HAP-1 (cell line): ENCODE data around the gene MYO3B.
"Not testable (repeated sequence)": the region's sequence is repeated elsewhere in the genome, so short reads cannot be mapped to it uniquely, and the experiment has no call there.

Experiments
- DNase-seq, 2 experiments: peaks; one replicate each; pipeline ENCODE4 v3.0.0-alpha.2; 2016 to 2020; ENCODE audit warnings: low spot score in 2 of 2
- H3K27me3 ChIP-seq: fragments of 250-450 bp; sonication (Bioruptor Pico); 2 replicates; pipeline ENCODE4 v1.5.1; 2020; ENCODE audit warnings: low read depth, mild to moderate bottlenecking, moderate library complexity
- H3K36me3 ChIP-seq: fragments of 250-450 bp; sonication (Bioruptor Pico); replicated peaks from 2 replicates; pipeline ENCODE4 v1.5.1; 2020; ENCODE audit warnings: mild to moderate bottlenecking
- H3K4me1 ChIP-seq: fragments of 250-450 bp; sonication (Bioruptor Pico); 2 replicates; pipeline ENCODE4 v1.5.1; 2020; ENCODE audit warnings: mild to moderate bottlenecking
- H3K4me3 ChIP-seq: fragments of 250-450 bp; sonication (Bioruptor Pico); 2 replicates; pipeline ENCODE4 v1.5.1; 2020; ENCODE audit warnings: mild to moderate bottlenecking, moderate library complexity
- H3K9me3 ChIP-seq: fragments of 250-450 bp; sonication (Bioruptor Pico); 2 replicates; pipeline ENCODE4 v1.5.1; 2020; ENCODE audit warnings: mild to moderate bottlenecking, moderate library complexity
- in situ Hi-C: fragments of 300-500 bp; cut with MboI; formaldehyde crosslinking; loops from 3 replicates; pipeline ENCODE4 v1.14.3; 2020; ENCODE audit warnings: low sequenced_read_pairs, inconsistent platforms, mixed read lengths

Gene MYO3B

DNA sequence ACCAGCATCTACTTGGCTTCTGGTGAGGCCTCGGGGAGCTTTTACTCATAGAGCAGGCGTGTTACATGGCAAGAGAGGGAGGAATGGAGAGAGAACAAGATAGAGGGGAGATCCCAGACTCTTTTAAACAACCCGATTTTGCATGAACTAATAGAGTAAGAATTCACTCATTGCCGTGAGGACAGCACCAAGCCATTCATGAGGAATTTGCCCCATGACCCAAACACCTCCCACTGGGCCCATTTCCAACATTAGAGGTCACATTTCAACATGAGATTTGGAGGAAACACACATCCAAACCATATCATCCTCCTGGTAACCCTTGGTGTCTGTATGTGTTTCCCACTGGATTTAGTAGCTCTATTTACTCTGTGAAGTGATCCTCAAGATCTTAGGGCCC lies 287.3 kb downstream of the MYO3B start:
- H3K4me1 ChIP-seq = no peaks in the 10 kb centered on the region
- H3K36me3 ChIP-seq = no peaks in the 10 kb centered on the region
- no peaks in the 10 kb centered on the region for H3K27me3 ChIP-seq
- no peak for DNase-seq
- no peak overlapping the region for H3K4me3 ChIP-seq
- in situ Hi-C loops = no loop called here
- H3K9me3 ChIP-seq = no peaks in the 10 kb centered on the region

DNA sequence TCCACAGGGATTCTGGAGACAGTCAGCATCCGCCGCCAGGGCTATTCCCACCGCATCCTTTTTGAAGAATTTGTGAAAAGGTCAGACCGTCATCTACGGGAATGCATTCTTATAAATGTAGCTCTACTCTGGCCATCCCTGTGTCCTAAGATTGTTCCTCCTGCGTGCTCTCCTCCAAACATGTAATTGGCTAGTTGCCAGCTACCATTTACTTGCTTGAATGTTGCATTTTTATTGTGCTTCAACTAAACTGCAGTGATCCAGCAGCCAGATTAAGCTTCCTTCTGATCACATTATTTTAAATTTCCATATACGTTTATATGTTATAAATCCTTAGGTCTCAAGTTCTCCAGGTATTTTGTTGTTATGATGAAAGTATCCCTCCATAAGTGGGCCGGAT lies 288.7 kb downstream of the MYO3B start:
- in situ Hi-C loops = no loop called here
- Histone ChIP-seq H3K36me3 (no peaks in the 10 kb centered on the region), H3K4me1 (no peaks in the 10 kb centered on the region), H3K9me3 (no peaks in the 10 kb centered on the region), H3K27me3 (no peaks in the 10 kb centered on the region), H3K4me3 (no peak overlapping the region)
- DNase-seq = no peak

DNA sequence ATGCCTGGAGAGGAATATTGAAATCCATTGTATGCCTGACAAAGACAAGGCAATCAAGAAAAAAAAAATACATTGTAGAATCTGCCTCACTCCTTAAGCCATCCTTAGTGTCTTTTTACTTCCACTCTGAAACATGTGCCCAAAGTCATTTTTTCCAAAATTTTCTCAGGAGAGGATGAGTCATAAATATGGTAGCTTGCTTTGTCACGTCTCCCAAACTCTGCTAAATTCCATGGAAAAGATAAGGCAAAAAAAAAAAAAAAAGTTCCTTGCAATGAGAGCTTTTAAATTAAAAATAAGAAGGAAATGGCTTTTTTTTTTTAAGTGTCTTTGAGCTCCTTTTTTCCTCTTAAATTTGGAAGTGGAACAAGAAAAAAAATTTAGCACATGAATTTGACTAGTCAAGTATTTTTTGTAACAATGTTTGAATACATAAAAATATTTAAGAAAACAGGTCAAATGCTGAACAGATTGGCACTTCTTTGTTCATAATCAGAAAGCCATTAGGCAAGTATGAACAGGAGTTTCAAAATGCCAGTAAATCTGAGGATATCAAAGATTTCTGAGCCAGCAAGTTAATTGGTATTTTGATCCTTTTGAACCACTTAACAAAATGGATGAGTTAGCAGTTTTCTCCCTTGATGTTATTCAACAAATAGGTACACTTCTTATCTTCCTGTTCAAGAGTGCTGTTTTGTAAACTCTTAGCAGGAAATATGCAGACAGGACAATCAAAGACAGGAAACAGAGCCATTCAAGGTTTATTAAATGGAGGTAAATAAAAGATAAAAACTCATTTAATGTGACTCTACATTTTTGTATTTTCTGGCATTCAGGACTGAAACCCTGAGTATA lies 289.8 kb downstream of the MYO3B start:
- no peaks in the 10 kb centered on the region for H3K9me3 ChIP-seq

DNA sequence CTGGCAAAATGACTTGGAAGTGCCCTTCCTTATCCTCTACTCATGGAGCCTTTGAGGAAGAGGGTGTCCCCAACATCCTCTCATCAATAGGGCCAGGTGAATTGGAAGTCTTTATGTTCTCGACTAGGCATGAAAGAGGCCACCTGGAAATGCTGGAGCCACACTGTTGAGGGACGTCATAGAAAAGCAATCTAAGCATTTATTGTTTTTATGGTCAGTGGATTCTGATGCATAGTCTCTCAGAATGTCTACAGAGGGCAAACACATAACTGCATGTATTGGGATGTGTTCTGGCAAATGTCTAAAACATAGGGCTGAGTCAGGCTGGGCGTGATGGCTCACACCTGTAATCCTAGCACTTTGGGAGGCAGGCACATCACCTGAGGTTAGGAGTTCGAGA lies 290.6 kb downstream of the MYO3B start:
- Histone ChIP-seq H3K27me3 (no peaks in the 10 kb centered on the region), H3K9me3 (no peaks in the 10 kb centered on the region), H3K4me1 (no peaks in the 10 kb centered on the region), H3K4me3 (no peak overlapping the region), H3K36me3 (no peaks in the 10 kb centered on the region)
- no peak for DNase-seq
- in situ Hi-C loops = no loop called here

More for the DNA sequence above, 289.8 kb downstream of the MYO3B start:
- in situ Hi-C loops = no loop called here
- no peaks in the 10 kb centered on the region for H3K27me3 ChIP-seq
- H3K4me3 ChIP-seq = no peak overlapping the region
- DNase-seq = no peak
- H3K36me3 ChIP-seq = no peaks in the 10 kb centered on the region
- H3K4me1 ChIP-seq = no peaks in the 10 kb centered on the region

DNA sequence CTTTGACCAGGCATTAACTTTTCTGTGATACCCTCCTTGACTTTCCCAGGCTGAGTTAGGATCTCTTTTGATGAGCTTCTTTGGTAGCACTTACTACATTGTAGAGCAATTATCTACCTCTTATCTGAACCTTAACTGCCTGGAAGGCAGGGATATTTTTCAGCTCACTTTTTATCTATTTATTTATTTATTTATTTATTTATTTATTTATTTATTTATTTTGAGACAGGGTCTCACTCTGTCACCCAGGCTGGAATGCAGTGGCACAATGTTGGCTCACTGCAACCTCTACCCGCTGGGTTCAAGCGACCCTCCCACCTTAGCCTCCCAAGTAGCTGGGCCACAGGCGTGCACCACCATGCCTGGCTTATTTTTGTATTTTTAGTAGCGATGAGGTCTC lies 294.6 kb downstream of the MYO3B start:
- H3K36me3 ChIP-seq, in situ Hi-C loops, H3K27me3 ChIP-seq, H3K4me1 ChIP-seq, H3K9me3 ChIP-seq, H3K4me3 ChIP-seq, DNase-seq: not testable (repeated sequence)

DNA sequence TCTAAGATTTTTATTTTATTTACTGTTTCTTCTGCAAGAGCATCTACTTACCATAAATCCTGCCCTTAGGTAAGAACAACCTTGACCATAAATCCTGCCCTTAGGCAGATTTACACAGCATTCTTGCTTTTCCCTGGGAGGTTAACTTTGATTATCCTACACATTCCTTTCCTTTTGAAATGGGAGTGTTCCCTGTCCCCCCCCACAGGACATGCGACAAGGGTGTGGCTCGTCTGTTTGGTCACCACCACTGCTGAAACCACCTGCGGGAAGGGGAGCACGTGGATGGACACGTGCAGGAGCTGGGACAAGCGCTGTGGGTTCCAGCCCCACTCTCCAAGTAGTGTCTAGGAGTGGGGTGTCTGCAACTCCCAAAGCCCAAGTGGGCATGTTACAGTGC lies 297.9 kb downstream of the MYO3B start:
- Histone ChIP-seq H3K9me3 (no peaks in the 10 kb centered on the region), H3K27me3 (no peaks in the 10 kb centered on the region), H3K4me3 (no peak overlapping the region), H3K4me1 (peaks cover 8% of the 10 kb centered on the region), H3K36me3 (no peaks in the 10 kb centered on the region)
- in situ Hi-C loops = no loop called here
- DNase-seq = peak; percentile 48 to 59

DNA sequence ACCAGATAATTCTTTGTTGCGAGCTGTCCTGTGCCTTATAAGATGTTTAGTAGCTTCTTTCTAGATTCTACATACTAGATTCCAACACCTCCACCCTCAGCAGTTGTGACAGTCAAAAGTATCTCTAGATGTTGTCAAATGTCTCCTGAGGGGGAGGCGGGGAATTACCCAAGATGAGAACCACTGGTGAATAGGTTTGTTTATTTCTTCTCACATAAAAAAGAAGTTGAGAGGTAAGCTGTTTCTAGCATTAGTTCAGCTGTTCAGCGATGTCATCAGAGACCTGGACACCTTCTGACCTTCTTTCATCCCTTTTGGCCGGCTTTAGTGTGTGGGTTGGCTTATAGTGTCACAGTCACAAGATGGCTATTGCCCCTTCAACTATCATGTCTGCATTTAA lies 299.7 kb downstream of the MYO3B start:
- Histone ChIP-seq H3K4me1 (peaks cover 8% of the 10 kb centered on the region), H3K27me3 (no peaks in the 10 kb centered on the region), H3K4me3 (no peak overlapping the region), H3K36me3 (no peaks in the 10 kb centered on the region), H3K9me3 (no peaks in the 10 kb centered on the region)
- DNase-seq = no peak
- in situ Hi-C loops = no loop called here

DNA sequence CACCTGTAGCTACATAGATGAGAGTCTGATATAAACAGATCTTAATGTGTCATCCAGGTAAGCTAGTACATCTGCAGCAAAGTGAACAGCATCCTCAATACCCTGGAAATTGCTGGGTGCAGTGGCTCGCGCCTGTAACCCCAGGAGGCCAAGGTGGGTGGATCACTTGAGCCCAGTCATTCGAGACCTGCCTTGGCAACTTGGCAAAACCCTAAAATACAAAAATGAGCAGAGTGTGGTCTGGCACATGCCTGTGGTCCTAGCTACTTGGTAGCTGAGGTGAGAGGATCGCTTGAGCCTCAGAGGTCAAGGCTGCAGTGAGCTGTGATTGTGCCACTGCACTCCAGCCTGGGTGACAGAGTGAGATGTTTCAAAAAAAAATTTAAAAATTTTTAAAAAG lies 303.3 kb downstream of the MYO3B start:
- Histone ChIP-seq H3K4me1 (peaks cover 1% of the 10 kb centered on the region), H3K4me3 (no peak overlapping the region), H3K36me3 (no peaks in the 10 kb centered on the region), H3K9me3 (no peaks in the 10 kb centered on the region), H3K27me3 (no peaks in the 10 kb centered on the region)
- no peak for DNase-seq
- in situ Hi-C loops = no loop called here

DNA sequence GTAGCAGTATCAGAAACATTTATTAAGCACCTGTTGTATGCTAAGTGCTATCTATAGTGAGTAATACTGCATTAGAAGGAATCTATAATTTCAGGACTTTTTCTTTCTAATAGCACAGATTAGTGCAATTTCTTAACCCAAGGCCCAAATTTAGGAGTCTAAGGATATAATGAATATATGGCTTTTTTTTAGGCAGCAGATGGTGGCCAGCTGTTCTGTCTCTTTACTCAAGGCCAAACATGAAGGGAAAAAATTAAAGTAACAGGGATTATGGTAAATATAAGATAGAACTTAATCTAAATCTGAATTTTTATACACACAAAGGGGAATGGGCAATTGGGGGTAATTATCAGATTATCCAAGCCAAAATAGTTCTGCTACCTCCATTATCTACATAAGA lies 306.6 kb downstream of the MYO3B start:
- Histone ChIP-seq H3K4me1 (no peaks in the 10 kb centered on the region), H3K36me3 (no peaks in the 10 kb centered on the region), H3K9me3 (no peaks in the 10 kb centered on the region), H3K27me3 (no peaks in the 10 kb centered on the region), H3K4me3 (no peak overlapping the region)
- in situ Hi-C loops = no loop called here
- DNase-seq = no peak

DNA sequence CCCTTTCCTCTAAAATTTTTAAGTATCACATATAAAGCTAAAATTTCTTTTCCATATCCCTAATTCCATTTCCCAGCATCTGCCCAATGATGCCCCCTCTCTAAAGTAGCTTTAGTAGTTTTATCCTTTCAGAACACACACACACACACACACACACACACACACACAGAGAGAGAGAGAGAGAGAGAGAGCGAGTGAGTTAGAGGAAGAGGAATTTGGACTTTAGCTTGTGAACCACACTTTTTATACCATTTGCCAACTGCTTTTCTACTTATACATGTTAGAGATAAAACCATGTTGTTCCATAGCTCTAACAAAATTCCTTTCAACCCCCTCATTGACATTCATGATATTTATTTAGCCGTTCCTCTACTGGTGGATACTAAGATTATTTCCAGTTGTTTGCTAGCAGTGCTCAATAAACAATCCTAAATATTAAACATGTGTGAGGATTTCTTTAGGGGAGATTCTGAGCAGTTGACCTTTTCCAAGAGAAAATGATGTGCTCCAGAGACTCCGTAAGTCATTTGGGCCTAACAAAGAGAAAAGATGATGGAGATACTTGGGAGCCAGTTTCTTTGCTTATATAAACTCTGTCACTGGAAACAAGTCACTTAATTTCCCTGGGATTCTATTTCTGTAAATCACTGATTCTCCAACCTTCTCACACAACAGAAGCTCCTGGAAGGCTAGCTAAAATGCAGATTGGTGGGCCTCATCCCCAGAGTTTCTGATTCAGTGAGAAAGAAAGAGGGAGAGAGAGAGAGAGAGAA lies 307.5 kb downstream of the MYO3B start:
- H3K4me1 ChIP-seq = no peaks in the 10 kb centered on the region
- no peaks in the 10 kb centered on the region for H3K27me3 ChIP-seq
- in situ Hi-C loops = no loop called here
- H3K9me3 ChIP-seq = no peaks in the 10 kb centered on the region
- H3K36me3 ChIP-seq = no peaks in the 10 kb centered on the region
- DNase-seq = no peak
- H3K4me3 ChIP-seq = no peak overlapping the region

DNA sequence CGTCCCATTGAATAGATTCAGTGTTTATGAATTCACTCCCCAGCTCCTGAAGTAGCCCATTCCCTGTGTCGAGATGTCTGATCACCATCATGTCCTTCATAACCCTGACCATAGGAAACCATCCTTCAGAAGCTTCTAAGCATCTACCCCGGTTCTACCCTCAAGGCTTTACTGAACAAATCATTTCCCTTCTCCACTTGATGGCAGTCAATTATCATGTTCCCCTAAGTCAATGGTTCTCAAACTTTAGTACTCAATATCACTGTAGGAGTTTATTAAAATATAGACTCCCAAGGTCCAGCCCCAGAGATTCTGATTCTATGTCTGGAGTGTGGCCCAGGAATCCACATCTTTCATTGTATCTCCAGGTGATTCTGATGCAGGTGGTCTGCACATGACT lies 308.8 kb downstream of the MYO3B start:
- in situ Hi-C loops = no loop called here
- DNase-seq = no peak

DNA sequence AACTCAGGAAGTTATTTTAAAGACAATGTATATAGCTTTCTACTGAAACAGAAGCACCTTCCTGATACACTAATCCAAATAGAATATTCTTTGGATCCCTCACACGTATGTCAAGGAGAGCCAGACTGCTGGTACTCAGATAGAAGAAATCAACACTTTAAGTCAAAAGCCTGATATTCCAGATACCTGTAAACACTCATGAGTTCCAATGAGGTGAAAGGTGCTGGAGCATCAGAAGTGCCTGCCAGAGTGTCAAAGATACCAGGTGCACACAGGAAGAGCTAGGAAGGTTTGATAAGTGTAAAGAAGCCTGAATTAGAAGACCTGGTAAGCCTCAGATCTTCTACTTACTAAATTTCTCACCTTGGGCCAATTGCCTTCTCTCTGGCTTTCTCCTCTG lies 310.9 kb downstream of the MYO3B start:
- H3K4me1 ChIP-seq = no peaks in the 10 kb centered on the region
- no peaks in the 10 kb centered on the region for H3K36me3 ChIP-seq
- H3K4me3 ChIP-seq = no peak overlapping the region
- DNase-seq = no peak
- in situ Hi-C loops = no loop called here
- H3K9me3 ChIP-seq = no peaks in the 10 kb centered on the region
- H3K27me3 ChIP-seq = 0 out of 2 replicates have a peak, but pooled peaks cover 3% of the 10 kb centered on the region

More for the DNA sequence above, 308.8 kb downstream of the MYO3B start:
- no peaks in the 10 kb centered on the region for H3K27me3 ChIP-seq
- no peaks in the 10 kb centered on the region for H3K36me3 ChIP-seq
- no peak overlapping the region for H3K4me3 ChIP-seq
- H3K4me1 ChIP-seq = no peaks in the 10 kb centered on the region
- H3K9me3 ChIP-seq = no peaks in the 10 kb centered on the region

DNA sequence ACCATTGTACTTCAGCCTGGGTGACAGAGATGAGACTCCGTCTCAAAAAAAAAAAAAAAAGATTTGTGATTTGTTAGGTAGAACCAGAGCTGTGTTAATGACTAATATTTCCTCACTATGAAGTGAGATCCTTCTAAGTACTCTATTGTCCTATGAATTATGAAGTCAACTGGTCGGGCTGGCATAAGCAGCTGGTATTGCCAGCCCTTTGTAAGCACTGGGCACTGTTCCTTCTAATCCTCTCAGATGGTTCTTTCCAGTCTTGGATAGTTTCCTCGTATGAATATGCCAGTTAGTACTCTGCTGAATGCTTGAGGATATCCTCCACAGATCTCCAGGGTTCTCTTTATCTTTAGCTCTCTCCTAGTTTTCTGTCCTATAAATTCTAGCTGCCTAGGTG lies 314.1 kb downstream of the MYO3B start:
- DNase-seq = no peak
- Histone ChIP-seq H3K4me3 (no peak overlapping the region), H3K36me3 (no peaks in the 10 kb centered on the region), H3K9me3 (no peaks in the 10 kb centered on the region), H3K27me3 (0 out of 2 replicates have a peak, but pooled peaks cover 3% of the 10 kb centered on the region), H3K4me1 (no peaks in the 10 kb centered on the region)
- in situ Hi-C loops = no loop called here

DNA sequence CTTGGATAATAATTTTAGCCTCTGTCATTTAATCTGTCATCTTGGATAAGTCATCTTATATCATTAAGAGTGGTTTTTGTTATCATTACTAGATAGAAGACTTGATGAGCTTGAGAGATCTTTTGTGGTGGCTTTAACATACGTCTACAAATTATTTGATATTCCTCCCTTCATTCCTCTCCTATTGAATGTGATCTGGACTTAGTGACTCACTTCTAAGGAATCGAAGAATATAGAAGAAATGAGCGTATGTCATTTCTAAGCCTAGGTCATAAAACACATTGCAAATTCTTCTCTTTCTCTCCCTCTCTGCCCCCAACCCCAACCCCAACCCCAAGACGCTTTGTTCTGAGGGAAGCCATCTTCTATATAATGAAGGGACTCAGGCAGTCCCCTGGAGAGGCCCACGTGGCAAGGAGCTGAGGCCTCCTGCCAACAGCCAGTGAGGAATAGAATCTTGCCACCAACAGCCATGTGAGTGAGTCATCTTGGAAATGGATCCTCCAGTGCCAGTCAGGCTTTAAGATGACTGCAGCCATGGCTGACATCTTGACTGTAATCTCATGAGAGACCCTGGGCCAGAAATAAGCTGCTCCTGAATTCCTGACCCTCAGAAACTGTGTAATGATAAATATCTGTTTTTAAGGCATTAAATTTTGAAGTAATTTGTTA lies 315.6 kb downstream of the MYO3B start:
- H3K27me3 ChIP-seq = peaks cover 7% of the 10 kb centered on the region

More for the DNA sequence above, 315.6 kb downstream of the MYO3B start:
- Histone ChIP-seq H3K4me1 (peaks cover 4% of the 10 kb centered on the region), H3K36me3 (no peaks in the 10 kb centered on the region), H3K4me3 (no peak overlapping the region), H3K9me3 (no peaks in the 10 kb centered on the region)
- no peak for DNase-seq
- in situ Hi-C loops = no loop called here
